Vagina (tissue), 2 donors: ENCODE measurements around the gene SP1. TPM values are rescaled to one million over a fixed set of nuclear protein-coding genes. Genes with fewer than 3 reads are reported as not detected.
A peak's percentile ranks its signal among the peaks of the same experiment; 100 is the strongest.
"Not testable (repeated sequence)": the region's sequence is repeated elsewhere in the genome, so short reads cannot be mapped to it uniquely, and the experiment has no call there.

Experiments used
- DNase-seq, 2 donors: peaks; one replicate each; pipeline ENCODE4 v3.0.0-alpha.2; 2017; ENCODE audit errors: extremely low spot score in 2 of 2
- H3K27ac ChIP-seq: fragments of 200-600 bp; sonication (generic); one replicate; pipeline ENCODE4 v1.5.1; 2019
- H3K27me3 ChIP-seq: fragments of 200-600 bp; sonication (generic); one replicate; pipeline ENCODE4 v1.5.1; 2019
- H3K36me3 ChIP-seq, 2 donors: fragments of 200-600 bp; sonication (generic); one replicate each; pipeline ENCODE4 v1.5.1; 2017 to 2019
- H3K4me1 ChIP-seq: fragments of 200-600 bp; sonication (generic); one replicate; pipeline ENCODE4 v1.5.1; 2019
- H3K4me3 ChIP-seq, 2 donors: fragments of 200-600 bp; sonication (generic); 1 replicate in 1 of 2; 2 replicates in 1 of 2; pipeline ENCODE4 v1.5.1; 2016 to 2019
- H3K9me3 ChIP-seq: fragments of 200-600 bp; sonication (generic); one replicate; pipeline ENCODE4 v1.5.1; 2019
- POLR2A ChIP-seq, 2 donors: fragments of 450-650 bp; IDR thresholded peaks; one replicate each; pipeline ENCODE4 v1.6.1; 2017; ENCODE audit warnings: antibody characterized with exemption in 2 of 2, mild to moderate bottlenecking in 2 of 2, moderate library complexity in 2 of 2
- POLR2AphosphoS5 ChIP-seq, 2 donors: sonication (generic); formaldehyde crosslinking; IDR thresholded peaks; one replicate each; pipeline ENCODE4 v1.9.0; 2017; ENCODE audit warnings: antibody characterized with exemption in 2 of 2, mild to moderate bottlenecking in 2 of 2, low read depth in 1 of 2; ENCODE audit not compliant: insufficient read depth in 1 of 2
- intact Hi-C: fragments of 100-400 bp; cut with DNase I; formaldehyde crosslinking; loops from one replicate; pipeline ENCODE4 v1.15.1; 2023
- total RNA-seq: library from RNA; depleted of rRNA; stranded (reverse); fragments of >200 nt; gene quantifications from one replicate; pipeline ENCODE4 v1.2.3, GENCODE V29; 2016
- TF ChIP-seq, protein P1 (sequence below), 3 experiments: fragments of 450-650 bp in 2 of 3; fragments of 200-600 bp in 1 of 3; sonication (generic) in 1 of 3; IDR thresholded peaks; one replicate each; pipeline ENCODE4 v1.5.1; 2017 to 2019; ENCODE audit warnings: antibody characterized with exemption in 3 of 3, mild to moderate bottlenecking in 2 of 3, moderate library complexity in 2 of 3

Gene SP1
- total RNA-seq, 1 donor from 2014 or later, result 76.1 TPM

DNA sequence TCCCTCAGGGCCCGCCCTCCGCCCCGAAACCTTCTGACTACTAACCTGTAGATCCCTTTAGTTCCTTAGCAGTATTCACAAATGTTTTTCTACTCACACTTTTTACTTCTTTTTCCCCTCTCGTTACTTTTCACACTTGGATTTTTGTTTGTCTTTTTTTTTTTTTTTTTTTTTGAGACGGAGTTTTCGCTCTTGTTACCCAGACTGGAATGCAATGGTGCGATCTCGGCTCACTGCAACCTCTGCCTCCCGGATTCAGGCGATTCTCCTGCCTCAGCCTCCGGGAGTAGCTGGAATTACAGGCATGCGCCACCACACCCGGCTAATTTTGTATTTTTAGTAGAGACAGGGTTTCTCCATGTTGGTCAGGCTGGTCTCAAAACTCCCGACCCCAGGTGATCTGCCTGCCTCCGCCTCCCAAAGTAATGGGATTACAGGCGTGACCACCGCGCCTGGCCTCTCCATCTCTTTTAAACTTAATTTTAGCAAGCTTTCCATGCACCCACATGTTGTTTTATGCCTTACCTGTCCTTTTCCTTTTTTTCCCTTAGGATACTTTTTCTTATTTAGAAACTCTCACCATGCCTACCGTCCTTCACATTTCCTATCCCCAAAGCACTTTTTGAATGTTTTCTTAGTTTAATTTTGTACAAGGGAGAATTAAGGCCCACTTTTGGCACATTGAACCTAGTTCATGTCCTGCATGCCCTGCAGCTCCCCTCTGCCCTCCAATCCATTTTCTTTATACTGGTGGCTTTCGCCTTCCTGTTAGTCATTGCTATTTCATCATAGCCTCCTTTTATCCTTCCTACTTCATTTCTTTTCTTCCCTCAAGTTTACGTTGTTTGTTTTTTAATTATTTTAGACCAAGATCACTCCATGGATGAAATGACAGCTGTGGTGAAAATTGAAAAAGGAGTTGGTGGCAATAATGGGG is 1.1 kb downstream of the SP1 start:
- peak in 1 of 2 donors; percentile 87 for DNase-seq
- H3K4me1 ChIP-seq, result peaks cover 52% of the 10 kb centered on the region
- H3K36me3 ChIP-seq, result peaks cover 0 to 36% of the 10 kb centered on the region in 2 donors

DNA sequence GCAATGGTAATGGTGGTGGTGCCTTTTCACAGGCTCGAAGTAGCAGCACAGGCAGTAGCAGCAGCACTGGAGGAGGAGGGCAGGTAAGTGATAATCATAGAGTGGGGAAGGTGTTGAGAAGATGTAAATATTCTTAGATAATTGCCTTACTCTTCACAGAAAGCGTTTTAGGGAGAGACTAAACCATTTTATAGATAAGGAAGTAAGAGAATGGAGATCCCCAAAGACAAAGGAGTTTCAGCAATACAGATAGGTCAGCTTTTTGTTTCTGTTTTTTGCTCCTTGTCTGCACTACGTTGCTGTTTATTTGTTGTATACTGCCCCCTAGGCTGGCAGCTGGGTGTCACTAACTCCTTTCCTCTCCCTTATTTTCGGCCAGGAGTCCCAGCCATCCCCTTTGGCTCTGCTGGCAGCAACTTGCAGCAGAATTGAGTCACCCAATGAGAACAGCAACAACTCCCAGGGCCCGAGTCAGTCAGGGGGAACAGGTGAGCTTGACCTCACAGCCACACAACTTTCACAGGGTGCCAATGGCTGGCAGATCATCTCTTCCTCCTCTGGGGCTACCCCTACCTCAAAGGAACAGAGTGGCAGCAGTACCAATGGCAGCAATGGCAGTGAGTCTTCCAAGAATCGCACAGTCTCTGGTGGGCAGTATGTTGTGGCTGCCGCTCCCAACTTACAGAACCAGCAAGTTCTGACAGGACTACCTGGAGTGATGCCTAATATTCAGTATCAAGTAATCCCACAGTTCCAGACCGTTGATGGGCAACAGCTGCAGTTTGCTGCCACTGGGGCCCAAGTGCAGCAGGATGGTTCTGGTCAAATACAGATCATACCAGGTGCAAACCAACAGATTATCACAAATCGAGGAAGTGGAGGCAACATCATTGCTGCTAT is 2.0 kb downstream of the SP1 start:
- Histone ChIP-seq H3K4me3 (peak overlapping the region; percentile 64 to 93), H3K36me3 (peaks cover 0 to 36% of the 10 kb centered on the region in 2 donors), H3K27ac (peak overlapping the region; percentile 100), H3K4me1 (peaks cover 61% of the 10 kb centered on the region), H3K27me3 (no peaks in the 10 kb centered on the region), H3K9me3 (no peaks in the 10 kb centered on the region)
- peak in 1 of 2 donors; percentile 89 for DNase-seq
- intact Hi-C loops, result loop anchor here (10.0 kb wide), 1 partner anchor 73 kb away; the partner anchor contains the start of gene PCBP2
- TF ChIP-seq POLR2A (IDR thresholded peaks at IDR 0.05) (no peak), POLR2AphosphoS5 (IDR thresholded peaks at IDR 0.05; ENCODE audit: insufficient read depth in 1 of 2, low read depth in 1 of 2) (peak in 1 of 2 donors; percentile 16)
- TF ChIP-seq, protein P1, sequence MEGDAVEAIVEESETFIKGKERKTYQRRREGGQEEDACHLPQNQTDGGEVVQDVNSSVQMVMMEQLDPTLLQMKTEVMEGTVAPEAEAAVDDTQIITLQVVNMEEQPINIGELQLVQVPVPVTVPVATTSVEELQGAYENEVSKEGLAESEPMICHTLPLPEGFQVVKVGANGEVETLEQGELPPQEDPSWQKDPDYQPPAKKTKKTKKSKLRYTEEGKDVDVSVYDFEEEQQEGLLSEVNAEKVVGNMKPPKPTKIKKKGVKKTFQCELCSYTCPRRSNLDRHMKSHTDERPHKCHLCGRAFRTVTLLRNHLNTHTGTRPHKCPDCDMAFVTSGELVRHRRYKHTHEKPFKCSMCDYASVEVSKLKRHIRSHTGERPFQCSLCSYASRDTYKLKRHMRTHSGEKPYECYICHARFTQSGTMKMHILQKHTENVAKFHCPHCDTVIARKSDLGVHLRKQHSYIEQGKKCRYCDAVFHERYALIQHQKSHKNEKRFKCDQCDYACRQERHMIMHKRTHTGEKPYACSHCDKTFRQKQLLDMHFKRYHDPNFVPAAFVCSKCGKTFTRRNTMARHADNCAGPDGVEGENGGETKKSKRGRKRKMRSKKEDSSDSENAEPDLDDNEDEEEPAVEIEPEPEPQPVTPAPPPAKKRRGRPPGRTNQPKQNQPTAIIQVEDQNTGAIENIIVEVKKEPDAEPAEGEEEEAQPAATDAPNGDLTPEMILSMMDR (IDR thresholded peaks at IDR 0.05), result peak in 1 of 3 experiments; percentile 25

More for the DNA sequence above, 1.1 kb downstream of the SP1 start:
- Histone ChIP-seq H3K27me3 (no peaks in the 10 kb centered on the region), H3K4me3 (peak overlapping the region; percentile 64 to 93), H3K9me3 (no peaks in the 10 kb centered on the region), H3K27ac (peak overlapping the region; percentile 100)
- intact Hi-C loops, result loop anchor here (10.0 kb wide), 1 partner anchor 74 kb away; the partner anchor contains the start of gene PCBP2
- TF ChIP-seq POLR2A (IDR thresholded peaks at IDR 0.05), result no peak
- TF ChIP-seq POLR2AphosphoS5 (IDR thresholded peaks at IDR 0.05; ENCODE audit: insufficient read depth in 1 of 2, low read depth in 1 of 2), result peak in 1 of 2 donors; percentile 28
- TF ChIP-seq, protein P1 (IDR thresholded peaks at IDR 0.05), result no peak

DNA sequence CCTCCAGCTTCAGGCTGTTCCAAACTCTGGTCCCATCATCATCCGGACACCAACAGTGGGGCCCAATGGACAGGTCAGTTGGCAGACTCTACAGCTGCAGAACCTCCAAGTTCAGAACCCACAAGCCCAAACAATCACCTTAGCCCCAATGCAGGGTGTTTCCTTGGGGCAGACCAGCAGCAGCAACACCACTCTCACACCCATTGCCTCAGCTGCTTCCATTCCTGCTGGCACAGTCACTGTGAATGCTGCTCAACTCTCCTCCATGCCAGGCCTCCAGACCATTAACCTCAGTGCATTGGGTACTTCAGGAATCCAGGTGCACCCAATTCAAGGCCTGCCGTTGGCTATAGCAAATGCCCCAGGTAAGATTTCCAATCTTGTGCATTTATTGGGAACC is 3.3 kb downstream of the SP1 start:
- DNase-seq, result no peak
- H3K27me3 ChIP-seq, result no peaks in the 10 kb centered on the region
- peak overlapping the region; percentile 64 to 93 for H3K4me3 ChIP-seq
- peaks cover 74% of the 10 kb centered on the region for H3K4me1 ChIP-seq
- no peaks in the 10 kb centered on the region for H3K9me3 ChIP-seq
- H3K36me3 ChIP-seq, result peaks cover 0 to 36% of the 10 kb centered on the region in 2 donors
- TF ChIP-seq, protein P1 (IDR thresholded peaks at IDR 0.05), result no peak
- intact Hi-C loops, result loop anchor here (10.0 kb wide), 1 partner anchor 72 kb away; the partner anchor contains the start of gene PCBP2
- peak overlapping the region; percentile 100 for H3K27ac ChIP-seq

DNA sequence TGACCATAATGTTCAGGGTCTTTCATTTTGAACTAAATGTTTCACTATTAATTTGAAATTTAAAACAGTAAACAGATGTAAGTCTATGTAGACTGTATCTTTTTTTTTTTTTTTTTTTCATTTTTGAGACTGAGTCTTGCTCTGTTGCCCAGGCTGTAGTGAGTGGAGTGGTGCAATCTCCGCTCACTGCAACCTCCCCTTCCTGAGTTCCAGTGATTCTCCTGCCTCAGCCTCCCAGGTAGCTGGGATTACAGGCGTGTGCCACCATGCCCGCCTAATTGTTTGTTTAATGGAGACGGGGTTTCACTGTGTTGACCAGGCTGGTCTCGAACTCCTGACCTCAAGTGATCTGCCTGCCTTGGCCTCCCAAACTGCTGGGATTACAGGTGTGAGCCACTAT is 6.4 kb downstream of the SP1 start:
- not testable (repeated sequence) for H3K27me3 ChIP-seq, DNase-seq, H3K4me3 ChIP-seq, H3K9me3 ChIP-seq
- intact Hi-C loops, result loop anchor here (10.0 kb wide), 1 partner anchor 68 kb away; the partner anchor contains the start of gene PCBP2
- Histone ChIP-seq H3K27ac (peak overlapping the region; percentile 2), H3K36me3 (peaks cover 0 to 36% of the 10 kb centered on the region in 2 donors), H3K4me1 (peaks cover 100% of the 10 kb centered on the region)

DNA sequence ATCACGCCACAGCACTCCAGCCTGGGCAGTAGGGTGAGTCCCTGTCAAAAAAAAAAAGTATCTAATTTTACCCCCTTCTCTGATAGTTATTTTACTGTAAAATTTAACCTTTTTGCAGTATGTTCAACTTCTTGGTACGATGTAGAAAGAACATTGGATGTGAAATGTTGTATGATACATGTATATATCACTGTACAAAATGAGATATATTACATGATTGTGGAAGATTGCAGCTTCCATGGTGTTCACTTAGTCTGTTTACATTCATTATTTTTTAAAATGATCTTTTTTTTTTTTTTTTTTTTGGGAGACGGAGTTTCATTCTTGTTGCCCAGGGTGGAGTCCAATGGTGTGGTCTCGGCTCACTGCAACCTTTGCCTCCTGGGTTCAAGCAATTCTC is 9.0 kb downstream of the SP1 start:
- intact Hi-C loops, result loop anchor here (10.0 kb wide), 1 partner anchor 66 kb away; the partner anchor contains the start of gene PCBP2
- Histone ChIP-seq H3K36me3 (peaks cover 0 to 15% of the 10 kb centered on the region in 2 donors), H3K4me1 (peaks cover 89% of the 10 kb centered on the region), H3K4me3 (peak overlapping the region; percentile 5 to 7), H3K27ac (peak overlapping the region; percentile 34), H3K27me3 (no peaks in the 10 kb centered on the region), H3K9me3 (no peaks in the 10 kb centered on the region)
- no peak for DNase-seq
- no peak for TF ChIP-seq POLR2AphosphoS5 (IDR thresholded peaks at IDR 0.05; ENCODE audit: insufficient read depth in 1 of 2, low read depth in 1 of 2)
- no peak for TF ChIP-seq POLR2A (IDR thresholded peaks at IDR 0.05)
- TF ChIP-seq, protein P1 (IDR thresholded peaks at IDR 0.05), result no peak
